Measurements from ENCODE around the gene RFLNA.

RFLNA gene

GRCh38 chr12:124361074-124361970 lies 66.4 kb downstream of the RFLNA start:
- no peak for DNase-seq

- no peak for DNase-seq
Observed at GRCh38 chr12:124361996-124362395, 67.1 kb downstream of the RFLNA start.

- no peak for DNase-seq
Observed at GRCh38 chr12:124363353-124363965, 68.6 kb downstream of the RFLNA start.

- peak in 1 of 2 experiments; percentile 31 for DNase-seq
Observed at GRCh38 chr12:124364543-124364942, 69.7 kb downstream of the RFLNA start.
